ENCODE data around the gene PIP4K2B. TPM values are rescaled to one million over a fixed set of nuclear protein-coding genes. Genes with fewer than 3 reads are reported as not detected.

Gene PIP4K2B
- total RNA-seq, 8 experiments from 2014 or later = 25.0 to 81.1 (median 67.2) TPM

DNA sequence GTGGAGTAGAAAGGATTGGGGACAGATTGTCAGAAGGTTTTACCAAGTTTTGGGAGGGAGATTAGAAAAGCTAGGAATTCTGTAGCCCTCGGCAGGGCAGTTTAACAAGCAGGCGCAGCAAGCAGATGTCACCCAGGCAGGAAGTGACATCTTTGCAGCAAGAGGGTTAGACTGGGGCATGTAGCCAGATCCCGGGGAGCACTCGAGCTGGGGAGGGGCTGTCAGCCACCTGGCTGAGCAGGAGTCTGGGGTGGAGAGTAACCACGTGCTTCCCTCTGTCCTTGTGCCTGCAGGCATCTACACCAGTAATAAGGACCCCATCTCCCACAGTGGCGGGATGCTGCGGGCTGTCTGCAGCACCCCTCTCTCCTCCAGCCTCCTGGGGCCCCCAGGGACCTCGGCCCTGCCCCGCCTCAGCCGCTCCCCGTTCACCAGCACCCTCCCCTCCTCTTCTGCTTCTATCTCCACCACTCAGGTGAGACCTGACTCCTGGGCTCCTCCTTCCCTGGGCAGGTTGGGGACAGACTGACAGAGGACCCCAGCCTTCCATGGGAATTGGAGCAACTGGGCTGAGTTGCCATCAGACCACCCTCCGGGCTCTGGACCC, 82.1 kb downstream of the PIP4K2B start:
- in situ Hi-C loops (cut with MboI; ENCODE audit: low pct_unique_long_range_greater_than_20kb in 2 of 9, low sequenced_read_pairs in 9 of 9, unreplicated experiment in 9 of 9) = no loop called here
- Histone ChIP-seq H3K4me3 (no peak overlapping the region), H3K4me1 (replicated peaks in 1 of 2) (peaks cover 12 to 14% of the 10 kb centered on the region in 2 donors), H3K27ac (no peak overlapping the region)
- WGBS, 10 experiments = 80 to 92% methylated on average over 2 of the region's 12 CpGs; no CpG with 5 or more reads in 8 of the 10 experiments
- no peak for ATAC-seq (replicated peaks in 6 of 8)

DNA sequence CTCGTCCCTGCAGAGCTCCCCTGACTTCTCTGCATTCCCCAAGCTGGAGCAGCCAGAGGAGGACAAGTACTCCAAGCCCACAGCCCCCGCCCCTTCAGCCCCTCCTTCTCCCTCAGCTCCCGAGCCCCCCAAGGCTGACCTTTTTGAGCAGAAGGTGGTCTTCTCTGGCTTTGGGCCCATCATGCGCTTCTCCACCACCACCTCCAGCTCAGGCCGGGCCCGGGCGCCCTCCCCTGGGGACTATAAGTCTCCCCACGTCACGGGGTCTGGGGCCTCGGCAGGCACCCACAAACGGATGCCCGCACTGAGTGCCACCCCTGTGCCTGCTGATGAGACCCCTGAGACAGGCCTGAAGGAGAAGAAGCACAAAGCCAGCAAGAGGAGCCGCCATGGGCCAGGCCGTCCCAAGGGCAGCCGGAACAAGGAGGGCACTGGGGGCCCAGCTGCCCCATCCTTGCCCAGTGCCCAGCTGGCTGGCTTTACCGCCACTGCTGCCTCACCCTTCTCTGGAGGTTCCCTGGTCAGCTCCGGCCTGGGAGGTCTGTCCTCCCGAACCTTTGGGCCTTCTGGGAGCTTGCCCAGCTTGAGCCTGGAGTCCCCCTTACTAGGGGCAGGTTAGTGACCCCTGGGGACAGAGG, 82.9 kb downstream of the PIP4K2B start:
- WGBS, 10 experiments = 80 to 86% methylated on average over 1 to 8 of the region's 18 CpGs; no CpG with 5 or more reads in 8 of the 10 experiments
- Histone ChIP-seq H3K4me1 (replicated peaks in 1 of 2) (peaks cover 12 to 13% of the 10 kb centered on the region in 2 donors), H3K27ac (no peak overlapping the region), H3K4me3 (no peak overlapping the region)
- ATAC-seq (replicated peaks in 6 of 8) = no peak
- in situ Hi-C loops (cut with MboI; ENCODE audit: low pct_unique_long_range_greater_than_20kb in 2 of 9, low sequenced_read_pairs in 9 of 9, unreplicated experiment in 9 of 9) = no loop called here

Other genes starting within 250 kb of the PIP4K2B start
- gene SRCIN1, start 193.6 kb downstream of the PIP4K2B start, total RNA-seq = 10 to 100 TPM in 5 of 8 experiments, 1 to 10 TPM in 1, under 1 TPM in 2; 0.71 to 21.2 (median 14.9) TPM
- gene EPOP, start 124.6 kb downstream of the PIP4K2B start, total RNA-seq = 1 to 10 TPM in 6 of 8 experiments, under 1 TPM in 2; 0.60 to 8.8 (median 1.4) TPM
- 100 to 1,000 TPM in 1 of 8 experiments, 10 to 100 TPM in 7; 14.8 to 126 (median 22.9) TPM for gene MLLT6, start 94.3 kb downstream of the PIP4K2B start, total RNA-seq
- 10 to 100 TPM in 3 of 8 experiments, 1 to 10 TPM in 5; 2.5 to 23.8 (median 6.2) TPM for gene CISD3, start 69.2 kb downstream of the PIP4K2B start, total RNA-seq
- gene PCGF2, start 51.2 kb downstream of the PIP4K2B start, total RNA-seq = 10 to 100 TPM in 7 of 8 experiments, 1 to 10 TPM in 1; 5.2 to 23.3 (median 16.8) TPM
- gene PSMB3, start 46.8 kb downstream of the PIP4K2B start, total RNA-seq = 100 to 1,000 TPM; 175 to 405 (median 249) TPM
- 10 to 100 TPM; 12.4 to 21.1 (median 16.2) TPM for gene CWC25, start 25.8 kb upstream of the PIP4K2B start, total RNA-seq
- gene RPL23, start 54.2 kb upstream of the PIP4K2B start, total RNA-seq = 1,000 to 10,000 TPM; 1,875 to 3,258 (median 2,470) TPM
- 10 to 100 TPM; 33.2 to 95.1 (median 48.3) TPM for gene LASP1, start 70.5 kb upstream of the PIP4K2B start, total RNA-seq
- under 1 TPM in 2 of 8 experiments, not detected in 6; 0.07 to 0.20 TPM for gene FBXO47, start 167.8 kb upstream of the PIP4K2B start, total RNA-seq

Measured in motor neuron (in vitro differentiated cells).